Activated naive CD4-positive, alpha-beta T cell treated with anti-CD3 and anti-CD28 coated beads, Interleukin-2, amount 50 U/mL, for 24 hours (primary cell): ENCODE data around the gene WASHC4.
A peak's percentile ranks its signal among the peaks of the same experiment; 100 is the strongest.

Experiments used
- H3K27ac Mint-ChIP-seq: one replicate; pipeline ENCODE4 v1.8.0; 2021; ENCODE audit warnings: mild to moderate bottlenecking, mixed read lengths
- H3K27me3 Mint-ChIP-seq: one replicate; pipeline ENCODE4 v1.8.0; 2021; ENCODE audit warnings: mixed read lengths
- H3K36me3 Mint-ChIP-seq: one replicate; pipeline ENCODE4 v1.8.0; 2021; ENCODE audit warnings: mixed read lengths
- H3K4me1 Mint-ChIP-seq: one replicate; pipeline ENCODE4 v1.8.0; 2021; ENCODE audit warnings: mixed read lengths
- H3K4me3 Mint-ChIP-seq: one replicate; pipeline ENCODE4 v1.8.0; 2021; ENCODE audit warnings: mild to moderate bottlenecking, mixed read lengths
- H3K9me3 Mint-ChIP-seq: one replicate; pipeline ENCODE4 v1.8.0; 2021; ENCODE audit warnings: mixed read lengths

The WASHC4 gene, protein sequence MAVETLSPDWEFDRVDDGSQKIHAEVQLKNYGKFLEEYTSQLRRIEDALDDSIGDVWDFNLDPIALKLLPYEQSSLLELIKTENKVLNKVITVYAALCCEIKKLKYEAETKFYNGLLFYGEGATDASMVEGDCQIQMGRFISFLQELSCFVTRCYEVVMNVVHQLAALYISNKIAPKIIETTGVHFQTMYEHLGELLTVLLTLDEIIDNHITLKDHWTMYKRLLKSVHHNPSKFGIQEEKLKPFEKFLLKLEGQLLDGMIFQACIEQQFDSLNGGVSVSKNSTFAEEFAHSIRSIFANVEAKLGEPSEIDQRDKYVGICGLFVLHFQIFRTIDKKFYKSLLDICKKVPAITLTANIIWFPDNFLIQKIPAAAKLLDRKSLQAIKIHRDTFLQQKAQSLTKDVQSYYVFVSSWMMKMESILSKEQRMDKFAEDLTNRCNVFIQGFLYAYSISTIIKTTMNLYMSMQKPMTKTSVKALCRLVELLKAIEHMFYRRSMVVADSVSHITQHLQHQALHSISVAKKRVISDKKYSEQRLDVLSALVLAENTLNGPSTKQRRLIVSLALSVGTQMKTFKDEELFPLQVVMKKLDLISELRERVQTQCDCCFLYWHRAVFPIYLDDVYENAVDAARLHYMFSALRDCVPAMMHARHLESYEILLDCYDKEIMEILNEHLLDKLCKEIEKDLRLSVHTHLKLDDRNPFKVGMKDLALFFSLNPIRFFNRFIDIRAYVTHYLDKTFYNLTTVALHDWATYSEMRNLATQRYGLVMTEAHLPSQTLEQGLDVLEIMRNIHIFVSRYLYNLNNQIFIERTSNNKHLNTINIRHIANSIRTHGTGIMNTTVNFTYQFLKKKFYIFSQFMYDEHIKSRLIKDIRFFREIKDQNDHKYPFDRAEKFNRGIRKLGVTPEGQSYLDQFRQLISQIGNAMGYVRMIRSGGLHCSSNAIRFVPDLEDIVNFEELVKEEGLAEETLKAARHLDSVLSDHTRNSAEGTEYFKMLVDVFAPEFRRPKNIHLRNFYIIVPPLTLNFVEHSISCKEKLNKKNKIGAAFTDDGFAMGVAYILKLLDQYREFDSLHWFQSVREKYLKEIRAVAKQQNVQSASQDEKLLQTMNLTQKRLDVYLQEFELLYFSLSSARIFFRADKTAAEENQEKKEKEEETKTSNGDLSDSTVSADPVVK

DNA sequence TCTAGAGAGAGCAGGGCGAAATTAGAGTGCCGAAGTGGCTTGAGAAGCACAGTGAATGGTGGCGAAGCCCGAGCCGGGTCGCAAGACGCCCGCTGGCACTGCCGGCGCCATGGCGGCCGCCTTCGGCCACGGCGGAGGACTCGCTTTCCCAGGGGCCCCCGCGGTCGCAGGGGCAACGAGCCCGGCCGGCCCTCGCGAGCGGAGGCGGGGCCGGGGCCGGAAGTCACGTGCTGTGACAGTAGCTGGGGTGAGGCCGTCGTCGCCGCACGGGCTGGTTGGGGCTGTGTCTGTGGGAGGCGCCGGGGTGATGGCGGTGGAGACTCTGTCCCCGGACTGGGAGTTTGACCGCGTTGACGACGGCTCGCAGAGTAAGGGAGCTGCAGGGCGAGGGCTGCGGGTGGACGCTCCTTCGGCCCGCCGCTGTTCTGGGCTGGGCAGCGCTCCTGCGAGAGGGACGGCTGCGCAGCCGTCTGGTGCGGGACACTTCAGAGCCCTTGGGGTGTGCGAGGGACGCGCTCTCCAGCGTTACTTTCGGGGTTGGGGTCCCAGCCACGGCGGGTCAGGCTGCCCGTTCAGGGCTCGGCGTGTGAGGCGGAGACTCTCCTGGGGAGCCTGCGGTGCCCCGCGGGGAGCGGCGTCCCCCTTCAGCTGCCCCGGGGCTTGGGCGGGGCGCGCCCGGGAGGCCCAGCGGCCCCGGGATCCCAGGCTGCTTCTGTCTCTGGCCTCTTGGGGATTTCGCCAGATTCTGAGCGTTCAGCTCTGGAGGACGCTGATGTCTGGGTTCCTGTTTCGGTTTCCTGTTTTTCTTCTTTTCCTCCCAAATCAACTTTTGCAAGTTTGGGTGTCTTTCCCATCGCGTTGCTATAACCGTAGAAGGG is at the start of gene WASHC4:
Gene WASHC4 (plus strand): TSS at position 238 of the 878 bp plus-strand sequence. CDS start 70 bp downstream, at position 308.
- Mint-ChIP-seq H3K27me3 (peaks cover 11% of the 10 kb centered on the region), H3K4me3 (peak within 1 kb of the TSS; percentile 98), H3K9me3 (no peaks in the 10 kb centered on the region), H3K27ac (peak within 1 kb of the TSS; percentile 94), H3K36me3 (peaks cover 9% of the 10 kb centered on the region), H3K4me1 (peaks cover 44% of the 10 kb centered on the region)

DNA sequence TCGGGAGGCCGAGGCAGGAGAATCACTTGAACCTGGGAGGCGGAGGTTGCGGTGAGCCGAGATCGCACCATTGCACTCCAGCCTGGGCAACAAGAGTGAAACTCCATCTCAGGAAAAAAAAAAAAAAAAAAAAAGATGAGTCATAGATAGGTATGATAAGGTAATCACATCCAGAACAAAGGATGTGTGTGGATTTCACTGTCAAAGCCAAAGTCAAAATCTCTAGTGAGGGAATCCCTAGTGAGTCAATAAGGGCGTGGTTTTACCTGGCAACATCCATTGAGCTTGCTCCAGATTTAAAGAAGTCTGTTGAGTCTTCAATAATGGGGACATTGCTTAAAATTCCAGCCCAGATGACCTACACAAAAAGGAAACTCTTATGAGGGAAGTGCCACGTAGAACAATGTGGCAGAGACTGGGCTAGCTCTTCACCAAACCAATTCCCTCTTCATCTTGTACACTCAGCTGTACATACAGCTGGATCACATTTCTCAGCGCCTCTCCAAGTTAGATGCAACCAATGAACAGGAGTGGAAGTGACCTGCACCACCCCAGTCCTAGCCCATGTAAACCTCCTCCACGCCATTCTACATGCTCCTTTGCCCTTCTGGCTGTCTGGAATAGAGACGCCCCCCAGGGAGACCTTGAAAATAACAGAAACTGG is 46.7 kb upstream of the WASHC4 start:
- H3K27me3 Mint-ChIP-seq = peaks cover 1% of the 10 kb centered on the region
- no peaks in the 10 kb centered on the region for H3K36me3 Mint-ChIP-seq
- H3K27ac Mint-ChIP-seq = no peak overlapping the region
- peaks cover 3% of the 10 kb centered on the region for H3K9me3 Mint-ChIP-seq
- H3K4me1 Mint-ChIP-seq = no peaks in the 10 kb centered on the region
- H3K4me3 Mint-ChIP-seq = no peak overlapping the region

DNA sequence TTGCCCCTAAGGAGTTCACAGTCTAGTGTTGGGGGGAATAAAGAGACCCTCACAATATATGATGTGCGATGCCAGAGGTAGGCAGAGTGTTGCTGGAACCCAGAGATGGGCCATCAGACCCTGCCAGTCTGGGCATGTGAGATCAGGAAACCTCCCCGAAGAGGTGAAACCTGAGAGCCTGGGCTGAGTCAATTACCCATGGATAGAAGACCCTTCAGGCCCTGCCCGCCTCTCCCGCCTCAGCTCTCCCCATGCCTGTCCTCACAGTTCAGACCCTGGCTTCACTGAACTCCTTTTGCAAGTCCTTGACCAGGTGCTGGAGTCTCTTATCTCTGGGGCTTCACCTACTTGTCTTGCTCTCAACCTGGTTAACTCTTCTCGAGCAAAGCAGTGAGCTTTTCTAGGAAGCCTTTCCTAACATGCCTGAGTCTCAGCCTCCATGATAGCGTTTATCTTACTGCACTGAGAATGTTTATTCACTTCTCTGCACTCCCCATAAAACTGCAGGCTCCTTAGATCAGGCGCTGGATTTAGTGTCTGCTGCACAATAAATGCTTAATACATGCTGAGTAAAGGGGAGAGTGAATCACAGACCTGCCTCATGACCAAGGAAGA is 42.9 kb upstream of the WASHC4 start:
- no peak overlapping the region for H3K4me3 Mint-ChIP-seq
- no peaks in the 10 kb centered on the region for H3K4me1 Mint-ChIP-seq
- H3K27me3 Mint-ChIP-seq = no peaks in the 10 kb centered on the region
- no peak overlapping the region for H3K27ac Mint-ChIP-seq
- H3K9me3 Mint-ChIP-seq = no peaks in the 10 kb centered on the region
- no peaks in the 10 kb centered on the region for H3K36me3 Mint-ChIP-seq

DNA sequence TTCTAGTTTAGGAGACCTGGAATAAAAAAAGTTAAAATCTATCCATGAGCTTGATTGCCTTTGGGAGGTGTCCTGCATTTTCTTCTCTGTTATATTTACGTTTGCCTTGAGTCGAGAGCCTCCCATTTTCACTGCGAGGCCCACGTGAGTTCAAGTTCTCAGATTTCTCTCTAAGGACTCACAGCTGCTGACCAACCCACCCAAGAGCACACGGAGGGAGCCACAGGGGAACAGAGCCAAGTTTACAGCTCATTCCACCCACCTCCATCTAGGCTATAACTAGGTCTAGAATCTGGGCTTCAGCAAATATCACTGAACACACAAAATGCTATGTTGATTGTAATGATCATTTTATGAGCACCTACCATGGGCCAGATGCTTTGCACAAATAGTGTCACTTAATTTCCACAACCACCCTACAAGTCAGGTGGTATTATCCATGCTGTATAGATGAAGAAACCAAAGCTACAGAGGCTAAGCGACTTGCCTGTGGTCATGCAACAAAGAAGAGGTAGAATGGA is 40.0 kb upstream of the WASHC4 start:
- H3K9me3 Mint-ChIP-seq = no peaks in the 10 kb centered on the region
- no peaks in the 10 kb centered on the region for H3K36me3 Mint-ChIP-seq
- H3K4me3 Mint-ChIP-seq = no peak overlapping the region
- no peaks in the 10 kb centered on the region for H3K27me3 Mint-ChIP-seq
- no peaks in the 10 kb centered on the region for H3K4me1 Mint-ChIP-seq
- H3K27ac Mint-ChIP-seq = no peak overlapping the region

DNA sequence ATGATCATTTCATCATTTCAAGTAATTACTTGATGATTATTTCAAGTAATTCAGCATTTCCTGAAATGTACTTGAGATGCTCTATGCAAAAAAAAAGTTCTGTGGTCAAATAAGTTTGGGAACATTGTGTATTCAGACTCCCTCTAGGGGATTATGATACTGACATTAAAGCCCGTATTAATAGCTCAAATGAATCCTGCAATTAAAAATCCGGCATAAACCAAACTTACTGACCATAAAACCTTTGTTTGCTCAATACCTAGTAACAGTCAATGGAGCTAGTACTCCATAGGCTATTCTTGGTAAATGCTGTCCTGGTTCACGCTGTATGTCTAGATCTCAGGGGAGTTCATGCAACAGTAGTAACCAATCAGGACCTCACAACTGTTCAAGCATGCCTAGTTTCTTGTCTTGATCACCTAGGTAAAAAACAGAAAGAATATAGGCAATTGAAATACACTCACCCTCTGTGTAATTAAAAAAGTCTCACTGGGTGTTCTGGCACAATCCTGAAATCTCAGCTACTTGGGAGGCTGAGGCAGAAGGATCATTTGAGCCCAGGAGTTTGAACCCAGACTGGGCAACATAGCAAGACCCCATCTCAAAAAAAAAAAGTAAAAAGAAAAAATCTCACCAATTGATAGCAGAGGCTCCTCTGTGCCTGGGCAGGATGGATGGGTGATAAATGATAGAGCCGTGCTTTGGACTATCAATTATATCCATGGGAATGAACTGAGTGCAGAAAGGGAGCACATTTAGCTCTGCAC is 37.4 kb upstream of the WASHC4 start:
- H3K36me3 Mint-ChIP-seq = peaks cover 2% of the 10 kb centered on the region
- no peak overlapping the region for H3K4me3 Mint-ChIP-seq
- no peaks in the 10 kb centered on the region for H3K4me1 Mint-ChIP-seq
- H3K27ac Mint-ChIP-seq = no peak overlapping the region
- no peaks in the 10 kb centered on the region for H3K27me3 Mint-ChIP-seq
- H3K9me3 Mint-ChIP-seq = no peaks in the 10 kb centered on the region

DNA sequence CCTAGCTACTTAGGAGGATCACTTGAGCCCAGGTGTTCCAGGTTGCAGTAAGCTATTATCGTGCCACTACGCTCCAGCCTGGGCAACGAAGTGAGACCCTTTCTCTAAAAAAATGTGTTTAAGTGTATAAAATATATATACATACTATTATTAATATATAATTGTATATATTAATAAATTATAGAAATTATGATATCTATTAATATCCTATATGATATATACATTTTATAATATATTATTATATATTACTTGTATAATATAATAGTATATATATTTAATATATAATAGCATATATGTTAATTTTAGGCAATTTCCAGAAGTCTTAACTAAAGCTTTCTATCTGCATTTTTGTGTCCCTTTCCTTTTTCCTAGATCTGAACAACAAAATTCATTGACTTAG is 35.5 kb upstream of the WASHC4 start:
- no peaks in the 10 kb centered on the region for H3K27me3 Mint-ChIP-seq
- H3K4me1 Mint-ChIP-seq = no peaks in the 10 kb centered on the region
- H3K9me3 Mint-ChIP-seq = no peaks in the 10 kb centered on the region
- H3K4me3 Mint-ChIP-seq = no peak overlapping the region
- H3K36me3 Mint-ChIP-seq = peaks cover 2% of the 10 kb centered on the region
- no peak overlapping the region for H3K27ac Mint-ChIP-seq

DNA sequence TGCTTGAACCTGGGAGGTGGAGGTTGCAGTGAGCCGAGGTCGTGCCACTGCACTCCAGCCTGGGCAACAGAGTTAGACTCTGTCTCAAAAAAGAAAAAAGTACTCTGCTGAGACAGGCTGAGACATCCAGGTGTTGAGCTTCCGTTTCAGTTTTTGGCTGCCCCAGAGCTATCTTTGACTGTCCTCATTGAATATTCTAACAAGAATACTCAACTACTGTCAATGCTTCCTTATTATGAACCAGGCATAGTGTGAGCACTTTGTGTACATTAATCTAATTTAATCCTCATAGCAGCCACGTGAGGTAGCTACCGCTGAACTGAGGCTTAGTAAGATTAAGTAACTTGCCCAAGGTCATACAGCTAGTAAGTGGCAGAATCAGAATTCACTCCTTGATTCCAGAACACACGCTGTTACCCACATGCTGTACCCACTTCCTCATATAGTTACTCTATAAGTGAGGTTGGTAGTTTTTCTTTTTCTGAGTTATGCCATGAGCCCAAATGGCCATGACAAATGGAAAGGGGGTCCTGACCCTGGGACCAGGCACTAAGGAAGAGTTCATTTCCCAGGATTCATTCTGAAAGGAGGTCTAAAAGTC is 34.5 kb upstream of the WASHC4 start:
- no peaks in the 10 kb centered on the region for H3K4me1 Mint-ChIP-seq
- H3K27ac Mint-ChIP-seq = no peak overlapping the region
- no peaks in the 10 kb centered on the region for H3K9me3 Mint-ChIP-seq
- H3K36me3 Mint-ChIP-seq = peaks cover 2% of the 10 kb centered on the region
- H3K4me3 Mint-ChIP-seq = no peak overlapping the region
- no peaks in the 10 kb centered on the region for H3K27me3 Mint-ChIP-seq

DNA sequence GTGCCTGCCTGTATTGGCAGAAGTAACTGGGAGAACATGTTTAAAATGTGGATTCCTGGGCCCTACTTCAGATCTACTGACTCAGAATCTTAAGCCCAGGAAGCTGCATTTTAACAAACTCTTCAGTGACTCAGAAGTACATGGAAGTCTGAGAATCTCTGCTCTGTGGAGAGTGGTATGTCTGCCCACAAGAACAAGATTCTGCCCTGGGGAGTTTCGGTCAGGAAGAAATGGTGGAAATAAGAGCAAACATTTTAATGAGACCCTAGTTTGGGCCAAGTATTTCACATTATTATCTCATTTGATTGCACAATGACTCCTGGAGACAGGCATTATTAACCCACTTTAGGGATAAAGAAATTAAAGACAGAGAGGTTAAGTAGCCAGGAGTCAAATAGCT is 31.4 kb upstream of the WASHC4 start:
- no peaks in the 10 kb centered on the region for H3K9me3 Mint-ChIP-seq
- H3K27me3 Mint-ChIP-seq = peaks cover 3% of the 10 kb centered on the region
- peaks cover 2% of the 10 kb centered on the region for H3K36me3 Mint-ChIP-seq
- no peaks in the 10 kb centered on the region for H3K4me1 Mint-ChIP-seq
- H3K4me3 Mint-ChIP-seq = no peak overlapping the region
- no peak overlapping the region for H3K27ac Mint-ChIP-seq

DNA sequence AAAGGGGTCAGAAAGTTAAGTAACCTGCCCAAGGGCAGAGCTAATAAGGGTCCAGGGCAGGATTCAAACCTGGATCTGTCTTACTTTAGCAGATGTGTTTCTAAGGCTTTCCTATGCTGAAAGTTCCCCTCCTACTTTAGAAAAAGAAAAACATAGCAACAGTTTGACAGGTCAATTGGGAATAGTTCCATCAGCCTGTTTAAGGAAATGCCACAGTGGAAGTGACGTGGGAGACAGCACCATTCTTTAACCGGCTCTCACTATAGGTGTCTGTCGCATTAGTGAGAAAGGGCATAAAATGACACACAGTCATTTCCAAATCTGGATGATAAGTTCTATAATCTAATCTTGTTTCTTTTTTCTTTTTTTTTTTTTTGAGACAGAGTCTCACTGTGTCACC is 30.6 kb upstream of the WASHC4 start:
- Mint-ChIP-seq H3K27me3 (peaks cover 6% of the 10 kb centered on the region), H3K36me3 (peaks cover 2% of the 10 kb centered on the region), H3K4me1 (no peaks in the 10 kb centered on the region), H3K27ac (no peak overlapping the region), H3K9me3 (no peaks in the 10 kb centered on the region), H3K4me3 (no peak overlapping the region)

DNA sequence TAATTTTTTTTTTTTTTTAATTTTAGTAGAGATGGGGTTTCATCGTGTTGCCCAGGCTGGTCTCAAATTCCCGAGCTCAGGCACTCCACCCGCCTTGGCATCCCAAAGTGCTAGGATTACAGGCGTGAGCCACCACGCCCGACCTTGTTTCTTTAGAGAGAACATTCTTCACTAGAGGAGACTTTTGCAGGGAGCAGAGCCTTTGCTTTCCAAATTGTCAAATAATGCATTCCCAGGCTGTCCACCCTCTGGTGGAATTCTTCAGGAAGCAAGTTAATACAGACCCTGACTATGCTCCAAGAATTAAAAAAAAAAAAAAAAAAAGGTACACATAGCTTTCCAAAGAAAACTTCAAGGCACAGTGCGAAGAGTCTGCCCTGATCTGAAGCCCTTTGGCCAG is 30.1 kb upstream of the WASHC4 start:
- no peak overlapping the region for H3K4me3 Mint-ChIP-seq
- H3K27me3 Mint-ChIP-seq = peaks cover 10% of the 10 kb centered on the region
- peaks cover 2% of the 10 kb centered on the region for H3K36me3 Mint-ChIP-seq
- no peak overlapping the region for H3K27ac Mint-ChIP-seq
- H3K9me3 Mint-ChIP-seq = no peaks in the 10 kb centered on the region
- H3K4me1 Mint-ChIP-seq = no peaks in the 10 kb centered on the region

DNA sequence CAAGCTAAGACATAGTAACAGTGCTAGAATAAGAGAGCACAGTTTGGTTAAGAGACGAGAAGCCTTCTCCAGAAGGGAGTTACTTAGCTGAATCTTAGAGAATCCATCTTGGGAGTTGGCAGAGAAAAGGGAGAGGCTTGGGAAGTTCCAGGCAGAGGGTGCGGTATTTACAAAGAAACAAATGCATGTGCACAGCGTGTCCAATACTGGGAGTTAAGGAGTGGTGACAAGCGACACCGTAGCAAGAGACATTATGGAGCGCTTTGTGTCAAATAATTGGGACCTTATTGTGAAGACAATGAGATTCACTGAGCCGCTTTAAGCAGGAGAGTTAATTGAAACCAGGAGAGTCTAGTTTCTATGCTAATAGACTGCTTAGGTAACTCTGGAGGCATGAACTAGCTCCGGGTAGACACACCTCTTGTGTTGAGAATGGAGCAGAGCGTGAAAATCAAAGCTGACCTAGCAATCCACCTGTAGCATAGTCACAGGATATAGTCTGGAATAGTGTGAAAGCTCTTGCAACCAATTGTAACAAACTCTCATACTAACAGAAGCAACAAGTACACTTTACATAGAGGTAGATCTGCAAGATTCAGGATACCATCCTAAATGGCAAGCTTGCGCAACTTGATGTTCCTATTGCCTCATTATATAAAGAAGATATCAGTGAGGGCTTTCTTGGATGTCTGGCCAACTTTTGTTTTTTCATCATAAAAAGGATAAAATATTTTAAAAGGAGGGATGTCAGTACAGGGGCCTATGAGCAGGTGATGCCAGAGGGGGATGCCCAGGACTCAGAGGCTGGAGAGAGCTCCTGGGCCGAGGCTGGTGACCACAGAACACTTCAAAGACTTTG is 28.6 kb upstream of the WASHC4 start:
- H3K9me3 Mint-ChIP-seq = no peaks in the 10 kb centered on the region
- no peaks in the 10 kb centered on the region for H3K36me3 Mint-ChIP-seq
- H3K4me3 Mint-ChIP-seq = no peak overlapping the region
- no peak overlapping the region for H3K27ac Mint-ChIP-seq
- peaks cover 6% of the 10 kb centered on the region for H3K4me1 Mint-ChIP-seq
- peaks cover 21% of the 10 kb centered on the region for H3K27me3 Mint-ChIP-seq

DNA sequence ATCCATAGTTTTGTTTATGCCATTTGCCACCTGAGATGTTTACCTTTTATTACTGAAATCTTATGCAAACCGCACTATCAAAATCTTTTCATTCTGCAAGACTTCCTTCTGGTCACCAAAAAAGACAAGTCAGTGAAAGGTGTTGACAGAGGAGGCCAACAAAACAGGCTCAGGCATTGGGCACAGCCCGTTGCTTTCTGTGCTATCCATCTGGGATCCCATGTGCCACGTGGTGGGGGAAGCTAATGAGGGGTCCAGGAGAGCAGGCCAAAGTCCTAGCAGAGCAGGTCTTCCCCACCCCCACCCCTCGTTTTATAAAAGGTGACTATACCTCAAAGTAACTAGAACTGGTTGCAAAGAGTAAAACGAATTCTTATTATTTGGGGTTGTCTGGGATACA is 24.5 kb upstream of the WASHC4 start:
- Mint-ChIP-seq H3K27ac (no peak overlapping the region), H3K27me3 (peaks cover 26% of the 10 kb centered on the region), H3K4me3 (no peak overlapping the region), H3K9me3 (peaks cover 5% of the 10 kb centered on the region), H3K36me3 (no peaks in the 10 kb centered on the region), H3K4me1 (peaks cover 7% of the 10 kb centered on the region)
